IPS DF 19.7 (cell line): ENCODE measurements around the gene SS18L1.

Source experiments
- DNase-seq: peaks from one replicate; pipeline ENCODE4 v3.0.0-alpha.2; 2013; ENCODE audit warnings: low read depth, low spot score

SS18L1 gene

GRCh38 chr20:62151835-62152364, 8.3 kb downstream of the SS18L1 start:
- DNase-seq, result no peak

GRCh38 chr20:62155428-62156253, 12.1 kb downstream of the SS18L1 start:
- DNase-seq, result no peak

DNA sequence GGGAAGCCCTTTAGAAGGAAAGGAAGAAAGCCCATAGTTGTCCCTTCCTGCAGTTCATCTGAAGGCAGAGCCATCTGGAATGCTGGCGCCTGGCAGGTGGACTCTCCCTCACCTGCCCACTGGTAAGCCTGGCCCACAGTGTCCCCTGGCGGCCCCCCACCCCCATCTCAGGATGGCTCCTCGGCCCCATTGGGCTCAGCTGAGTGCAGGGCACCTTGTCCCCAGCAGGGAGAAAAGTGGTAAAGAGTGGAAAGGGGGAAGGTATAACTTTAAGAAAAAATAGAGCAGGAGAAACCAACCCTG, 12.6 kb downstream of the SS18L1 start:
- DNase-seq, result no peak

DNA sequence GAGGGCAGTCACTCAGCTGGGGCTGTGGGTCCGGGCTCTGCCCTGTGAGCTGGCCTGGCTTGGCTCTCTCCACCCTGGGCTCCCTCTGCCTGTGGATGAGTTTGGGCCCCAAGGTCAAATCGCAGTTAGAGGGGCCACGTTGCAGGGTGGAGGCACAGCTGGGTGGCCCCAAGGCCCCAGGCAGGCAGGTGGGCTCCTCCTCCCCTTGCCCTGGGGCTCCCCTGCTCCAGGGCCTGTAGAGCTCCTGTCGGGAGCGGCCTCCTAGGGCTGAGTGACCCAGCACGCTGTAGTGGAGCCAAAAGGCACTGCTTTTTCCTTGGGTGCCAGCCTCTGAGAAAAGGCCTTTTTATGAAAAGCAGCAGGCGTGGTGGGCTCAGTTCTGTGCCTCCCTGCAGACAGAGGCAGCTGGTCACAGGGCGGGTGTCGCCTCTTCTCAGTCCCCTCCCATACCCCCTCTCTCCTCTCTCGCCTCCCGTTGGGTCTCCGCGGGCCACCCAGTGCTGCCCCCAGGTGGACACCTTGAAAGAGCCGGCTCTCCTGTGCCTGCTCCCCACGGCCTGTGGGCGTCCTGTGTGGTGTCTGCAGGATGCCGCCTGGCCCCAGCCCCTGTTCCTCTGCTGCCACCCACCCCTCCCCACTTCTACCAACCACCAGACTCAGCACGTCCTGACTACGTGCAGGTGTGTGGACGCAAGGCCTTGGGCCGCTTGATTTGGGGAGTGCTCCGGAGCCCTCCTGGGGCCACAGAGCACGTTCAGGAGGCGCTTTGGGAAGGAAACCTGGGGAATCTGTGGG, 13.2 kb downstream of the SS18L1 start:
- DNase-seq, result no peak

- DNase-seq, result no peak
Measured at GRCh38 chr20:62157387-62158087, 14.0 kb downstream of the SS18L1 start.

DNA sequence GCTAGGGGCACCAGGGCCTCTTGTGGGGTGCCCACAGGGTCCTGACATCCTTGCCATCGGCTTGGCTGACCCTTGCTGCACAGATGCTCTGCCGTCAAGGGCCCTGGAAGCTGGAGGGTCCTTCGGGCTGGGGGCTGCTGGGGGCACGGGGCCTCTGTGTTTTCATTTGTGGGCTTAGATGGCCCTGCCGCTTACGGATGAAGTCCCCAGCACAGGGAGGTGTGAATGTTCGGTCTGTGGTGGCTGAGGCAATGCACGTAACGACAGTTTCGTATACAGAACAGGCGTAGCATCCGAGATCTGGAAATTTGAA, 14.5 kb downstream of the SS18L1 start:
- DNase-seq, result no peak

GRCh38 chr20:62158541-62158940, 15.0 kb downstream of the SS18L1 start:
- DNase-seq, result no peak

GRCh38 chr20:62159052-62159451, 15.5 kb downstream of the SS18L1 start:
- no peak for DNase-seq

DNA sequence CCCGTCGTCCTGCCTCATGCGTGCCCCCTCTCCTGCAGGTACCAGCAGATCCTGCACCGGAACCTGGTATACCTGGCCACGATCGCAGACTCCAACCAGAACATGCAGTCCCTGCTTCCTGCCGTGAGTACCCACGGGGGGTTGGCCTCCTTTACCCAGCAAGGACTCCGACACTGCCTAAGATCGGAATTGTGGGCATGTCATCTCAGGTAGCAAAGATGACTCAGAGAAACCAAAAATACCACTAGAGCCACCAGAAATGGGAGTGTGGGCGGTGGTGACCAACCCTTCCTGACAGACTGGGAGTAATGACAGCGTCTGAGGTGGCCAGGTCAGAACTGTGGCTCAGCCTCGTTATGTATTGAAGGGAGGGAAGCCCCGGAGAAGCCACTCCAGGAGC, 16.3 kb downstream of the SS18L1 start:
- no peak for DNase-seq

GRCh38 chr20:62160253-62160652, 16.7 kb downstream of the SS18L1 start:
- DNase-seq, result no peak

- DNase-seq, result no peak
Measured at GRCh38 chr20:62160876-62161275, 17.3 kb downstream of the SS18L1 start.

DNA sequence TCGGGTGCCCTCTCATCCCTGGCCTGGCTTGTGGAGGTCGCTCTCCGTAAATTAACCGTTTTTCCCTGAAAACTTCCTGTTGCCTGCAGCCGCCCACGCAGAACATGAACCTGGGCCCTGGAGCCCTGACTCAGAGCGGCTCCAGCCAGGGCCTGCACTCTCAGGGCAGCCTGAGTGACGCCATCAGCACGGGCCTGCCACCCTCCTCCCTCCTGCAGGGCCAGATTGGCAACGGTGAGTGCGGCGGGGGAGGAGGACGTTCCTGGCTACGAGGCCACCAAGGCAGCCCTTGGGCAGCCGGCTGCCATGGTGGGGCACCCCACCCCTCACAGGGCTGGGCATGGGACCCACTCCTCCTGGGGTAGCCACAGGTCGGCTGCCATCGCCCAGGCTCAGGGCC, 17.8 kb downstream of the SS18L1 start:
- DNase-seq, result no peak

- no peak for DNase-seq
Measured at GRCh38 chr20:62162765-62163484, 19.4 kb downstream of the SS18L1 start.

- no peak for DNase-seq
Measured at GRCh38 chr20:62163485-62163865, 19.9 kb downstream of the SS18L1 start.

DNA sequence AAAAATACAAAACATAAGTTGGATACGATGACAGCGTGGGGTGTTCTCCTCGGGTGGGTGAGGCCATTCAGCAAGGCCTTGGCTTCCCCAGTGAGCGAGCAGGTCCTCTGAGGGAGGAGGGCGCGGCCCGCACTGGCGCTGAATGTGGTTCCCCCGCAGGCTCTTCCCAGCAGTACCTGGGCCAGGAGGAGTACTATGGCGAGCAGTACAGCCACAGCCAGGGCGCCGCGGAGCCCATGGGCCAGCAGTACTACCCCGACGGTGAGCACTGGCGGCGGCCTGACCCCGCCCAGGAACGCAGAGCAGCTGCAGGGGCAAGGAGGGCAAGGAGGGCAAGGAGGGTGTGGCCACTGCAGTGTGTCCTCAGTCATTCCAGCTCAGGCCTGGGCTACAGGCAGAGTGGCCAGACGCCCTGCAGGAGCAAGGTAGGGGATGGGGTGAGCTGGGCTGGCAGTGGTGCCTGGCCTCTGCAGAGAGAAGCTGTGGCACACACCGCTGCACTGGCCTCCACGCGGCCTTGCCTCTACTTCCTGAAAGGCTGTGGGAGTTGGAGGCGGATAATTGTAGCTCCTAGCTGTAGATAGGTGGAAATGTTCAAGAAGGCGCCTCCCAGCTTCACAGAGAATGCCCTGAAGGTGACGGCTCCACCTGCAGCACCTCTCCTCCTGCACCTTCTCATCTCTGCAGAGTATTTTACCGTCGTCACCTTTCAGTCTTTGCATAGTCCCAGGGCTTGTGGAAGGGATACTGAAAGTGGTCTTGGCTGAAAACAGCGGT, 20.6 kb downstream of the SS18L1 start:
- DNase-seq, result no peak

DNA sequence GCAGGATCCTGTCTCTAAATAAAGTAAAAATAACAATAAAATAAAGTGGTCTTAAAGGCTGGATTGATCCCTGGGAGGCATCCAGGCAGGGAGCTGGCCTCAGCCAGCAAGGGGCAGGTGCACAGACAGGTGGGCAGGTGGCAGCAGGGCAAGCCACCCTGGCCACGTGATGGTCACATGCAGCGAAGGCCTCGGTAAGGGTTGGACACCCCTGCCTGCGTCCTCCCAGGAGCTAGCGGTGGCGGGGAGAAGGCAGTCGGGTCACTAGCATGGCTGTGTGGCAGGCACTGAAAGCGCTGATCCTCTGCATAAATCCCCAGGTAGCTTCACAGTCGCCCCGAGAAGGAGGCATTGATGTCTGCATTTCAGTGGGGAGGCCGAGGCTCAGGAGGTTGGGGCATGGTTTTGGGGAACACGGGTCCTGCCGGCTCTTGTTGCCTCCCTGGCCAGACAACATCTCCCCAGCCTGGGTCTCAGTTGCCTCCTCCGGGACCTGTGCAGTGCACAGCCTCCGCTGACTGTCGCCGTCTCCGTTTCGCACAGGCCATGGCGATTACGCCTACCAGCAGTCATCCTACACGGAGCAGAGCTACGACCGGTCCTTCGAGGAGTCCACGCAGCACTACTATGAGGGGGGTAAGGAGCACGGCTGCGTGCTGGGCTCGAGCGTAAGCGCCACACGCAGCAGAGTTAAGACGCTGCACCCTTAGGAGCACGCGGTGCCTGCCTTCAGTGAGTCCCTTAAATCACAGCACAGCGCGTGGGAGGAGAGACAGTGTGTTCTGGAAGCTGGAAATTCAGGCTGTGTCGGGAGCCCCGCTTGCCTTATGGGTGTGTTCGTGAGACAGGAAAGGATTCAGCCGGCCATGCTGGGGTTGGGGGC, 21.6 kb downstream of the SS18L1 start:
- DNase-seq, result no peak

DNA sequence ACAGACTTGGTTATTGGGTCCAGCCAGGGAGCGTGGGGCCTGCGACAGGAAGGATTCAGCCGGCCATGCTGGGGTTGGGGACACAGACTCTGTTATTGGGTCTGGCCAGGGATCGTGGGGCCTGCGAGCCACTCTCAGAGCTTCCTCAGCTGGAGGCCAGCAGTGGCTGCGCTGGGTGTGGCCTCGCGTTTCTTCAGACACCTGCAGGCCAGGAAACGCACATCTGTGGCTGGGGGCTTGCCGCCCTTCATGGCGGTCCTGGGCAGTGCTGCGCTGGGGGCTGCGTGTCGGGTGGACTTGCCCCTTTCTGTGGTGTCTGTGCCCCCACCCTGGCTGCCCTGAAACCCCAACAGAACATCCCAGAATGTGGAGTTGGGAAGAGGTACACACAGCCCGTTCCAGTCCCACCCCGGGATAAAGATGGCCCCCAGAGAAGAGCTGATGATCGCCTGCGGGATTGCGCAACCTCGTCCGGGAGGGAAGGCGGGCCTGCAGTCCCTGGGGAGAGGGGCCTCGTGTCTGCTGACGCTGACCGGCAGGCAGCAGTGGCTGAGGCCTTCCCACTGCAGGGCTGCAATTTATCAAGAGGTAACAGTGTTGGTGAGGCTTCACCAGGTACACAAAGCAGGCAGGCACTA, 22.3 kb downstream of the SS18L1 start:
- DNase-seq, result no peak

GRCh38 chr20:62167474-62167873, 23.9 kb downstream of the SS18L1 start:
- DNase-seq, result no peak

DNA sequence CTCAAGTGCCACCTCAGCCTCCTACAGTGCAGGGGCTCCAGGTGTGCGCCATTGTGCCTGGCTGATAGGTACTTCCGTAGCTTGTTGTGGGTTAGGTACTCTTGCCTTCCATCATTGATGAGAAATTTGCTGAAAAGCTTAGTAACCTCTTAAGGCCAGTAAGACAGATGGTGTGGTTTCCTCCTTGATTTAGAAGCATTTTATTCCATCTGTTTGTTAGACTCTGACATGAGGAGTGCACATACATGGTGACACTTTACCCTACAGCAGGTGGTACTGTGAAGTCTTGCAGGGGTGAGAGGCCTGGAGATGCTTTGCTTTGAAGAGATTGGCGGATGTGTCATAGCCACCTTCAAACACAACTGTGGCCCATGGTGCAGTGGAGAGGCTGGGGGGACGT, 24.5 kb downstream of the SS18L1 start:
- DNase-seq, result no peak
